ENCODE results near the gene GLIS1.

DNA sequence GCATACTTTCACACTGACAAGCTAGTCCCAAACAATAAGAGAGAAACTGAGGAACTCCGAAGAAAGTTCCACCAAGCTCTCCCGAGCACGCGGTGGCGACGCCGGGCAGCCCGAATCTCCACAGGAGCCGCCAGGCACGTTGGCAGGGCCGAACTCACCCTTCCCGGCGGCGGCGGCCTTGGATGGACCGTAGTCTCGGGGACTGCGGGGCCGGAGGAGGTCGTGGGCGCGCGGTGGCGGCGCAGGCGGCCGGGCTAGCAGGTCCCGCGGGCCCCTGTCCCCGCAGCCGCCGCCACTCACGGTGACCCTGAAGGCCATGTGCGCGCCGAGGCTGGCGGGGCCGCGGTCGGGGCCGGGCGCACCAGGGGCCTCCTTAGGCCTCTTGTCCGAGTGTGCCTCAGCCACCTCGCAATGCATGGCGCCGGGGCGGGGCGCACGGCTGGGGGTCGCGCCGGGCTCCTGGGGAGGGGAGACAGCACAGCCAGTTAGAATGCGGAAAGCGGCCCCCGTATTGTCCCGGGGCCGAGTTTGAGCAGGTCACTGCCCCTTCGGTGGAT lies 1.2 kb downstream of the GLIS1 start:
- TF ChIP-seq CTCF (IDR thresholded peaks at IDR 0.05; ENCODE audit: poor library complexity) (no peak), EZH2 (IDR thresholded peaks at IDR 0.05; ENCODE audit: borderline replicate concordance) (peak; percentile 84), EZH2phosphoT487 (IDR thresholded peaks at IDR 0.05; ENCODE audit: low read depth, severe bottlenecking, unreplicated experiment) (no peak)
